T-helper 2 cell treated with Interferon-gamma antibody and Interleukin-4, amounts not matched to agents 5 μg/mL and 100 μg/mL, for 36 hours (primary cell): ENCODE data around the gene TNRC6A.

ENCODE experiments used
- DNase-seq: peaks from one replicate; pipeline ENCODE4 v3.0.0; 2021; ENCODE audit warnings: low spot score
- H3K27ac Mint-ChIP-seq: one replicate; pipeline ENCODE4 v1.8.0; 2021; ENCODE audit warnings: mild to moderate bottlenecking, mixed read lengths
- H3K27me3 Mint-ChIP-seq: one replicate; pipeline ENCODE4 v1.8.0; 2021; ENCODE audit warnings: low read depth, mixed read lengths
- H3K36me3 Mint-ChIP-seq: one replicate; pipeline ENCODE4 v1.8.0; 2021; ENCODE audit warnings: low read depth, mixed read lengths
- H3K4me1 Mint-ChIP-seq: one replicate; pipeline ENCODE4 v1.8.0; 2021; ENCODE audit warnings: low read depth, mixed read lengths
- H3K4me3 Mint-ChIP-seq: one replicate; pipeline ENCODE4 v1.8.0; 2022; ENCODE audit warnings: mild to moderate bottlenecking, moderate library complexity, mixed read lengths
- H3K9me3 Mint-ChIP-seq: one replicate; pipeline ENCODE4 v1.8.0; 2021; ENCODE audit warnings: mixed read lengths

TNRC6A gene

DNA sequence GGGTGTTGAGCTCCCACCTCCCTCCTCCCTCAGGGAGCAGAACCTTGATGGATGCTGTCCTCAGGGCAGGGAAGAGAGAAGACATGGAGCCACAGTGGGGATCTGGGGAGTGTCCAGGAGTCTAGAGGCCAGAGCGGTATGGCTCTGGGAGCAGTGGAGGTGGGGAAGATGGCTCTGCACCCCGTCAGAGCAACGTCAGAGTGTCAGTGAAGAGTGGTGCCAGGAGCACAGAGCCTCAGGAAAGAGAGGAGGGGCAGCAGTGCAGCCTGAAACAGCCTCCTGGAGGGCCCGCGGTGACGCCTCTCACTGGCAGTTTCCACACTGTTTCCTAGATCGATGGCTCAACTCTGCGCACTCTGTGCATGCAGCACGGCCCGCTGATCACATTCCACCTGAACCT is 93.1 kb downstream of the TNRC6A start:
- Mint-ChIP-seq H3K27ac (peak overlapping the region; percentile 2), H3K4me1 (no peaks in the 10 kb centered on the region), H3K9me3 (no peaks in the 10 kb centered on the region), H3K36me3 (peaks cover 56% of the 10 kb centered on the region), H3K27me3 (no peaks in the 10 kb centered on the region), H3K4me3 (no peak overlapping the region)
- no peak for DNase-seq

DNA sequence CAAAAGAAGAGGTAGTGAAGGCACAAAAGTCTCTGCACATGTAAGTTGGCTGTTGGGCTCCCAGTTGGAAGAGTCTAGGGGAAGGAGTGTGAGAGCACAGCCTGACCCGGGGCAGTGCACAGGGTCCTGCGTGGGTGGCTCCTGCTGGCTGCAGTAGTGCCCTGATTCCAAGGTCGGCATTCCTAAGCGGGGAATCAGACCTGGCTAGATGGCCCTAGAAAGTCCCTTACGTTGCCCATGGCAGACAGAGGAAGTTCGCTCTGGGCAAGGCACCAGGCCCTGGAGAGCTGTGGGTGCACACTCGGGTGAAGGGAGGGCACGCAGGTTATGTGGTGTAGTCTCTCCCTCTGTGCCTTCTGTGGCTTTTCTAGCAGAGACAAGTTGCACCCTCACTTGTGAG is 93.5 kb downstream of the TNRC6A start:
- no peak for DNase-seq
- Mint-ChIP-seq H3K4me3 (no peak overlapping the region), H3K4me1 (no peaks in the 10 kb centered on the region), H3K27me3 (no peaks in the 10 kb centered on the region), H3K36me3 (peaks cover 53% of the 10 kb centered on the region), H3K9me3 (no peaks in the 10 kb centered on the region), H3K27ac (no peak overlapping the region)

DNA sequence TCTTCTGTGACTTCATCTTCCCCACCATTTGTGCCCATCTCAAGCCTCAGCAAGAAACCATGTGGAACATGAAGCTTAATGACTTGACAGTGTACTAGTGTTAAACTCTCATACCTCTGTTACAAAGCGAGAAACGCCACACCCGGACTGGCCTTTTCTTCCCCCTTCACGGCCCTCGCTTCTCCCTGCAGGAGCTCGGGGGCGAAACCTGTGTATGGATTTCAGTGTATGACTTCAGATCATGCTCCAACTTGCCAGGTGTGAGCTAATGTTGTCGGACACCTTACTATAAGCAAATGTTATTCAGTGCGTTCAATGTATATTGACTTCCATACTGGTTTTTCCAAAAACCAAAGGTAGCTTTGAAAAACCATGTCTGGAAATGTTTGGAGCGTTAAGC is 96.2 kb downstream of the TNRC6A start:
- no peaks in the 10 kb centered on the region for H3K9me3 Mint-ChIP-seq
- no peaks in the 10 kb centered on the region for H3K4me1 Mint-ChIP-seq
- no peak for DNase-seq
- H3K36me3 Mint-ChIP-seq, result peaks cover 38% of the 10 kb centered on the region
- no peak overlapping the region for H3K27ac Mint-ChIP-seq
- no peaks in the 10 kb centered on the region for H3K27me3 Mint-ChIP-seq
- no peak overlapping the region for H3K4me3 Mint-ChIP-seq

DNA sequence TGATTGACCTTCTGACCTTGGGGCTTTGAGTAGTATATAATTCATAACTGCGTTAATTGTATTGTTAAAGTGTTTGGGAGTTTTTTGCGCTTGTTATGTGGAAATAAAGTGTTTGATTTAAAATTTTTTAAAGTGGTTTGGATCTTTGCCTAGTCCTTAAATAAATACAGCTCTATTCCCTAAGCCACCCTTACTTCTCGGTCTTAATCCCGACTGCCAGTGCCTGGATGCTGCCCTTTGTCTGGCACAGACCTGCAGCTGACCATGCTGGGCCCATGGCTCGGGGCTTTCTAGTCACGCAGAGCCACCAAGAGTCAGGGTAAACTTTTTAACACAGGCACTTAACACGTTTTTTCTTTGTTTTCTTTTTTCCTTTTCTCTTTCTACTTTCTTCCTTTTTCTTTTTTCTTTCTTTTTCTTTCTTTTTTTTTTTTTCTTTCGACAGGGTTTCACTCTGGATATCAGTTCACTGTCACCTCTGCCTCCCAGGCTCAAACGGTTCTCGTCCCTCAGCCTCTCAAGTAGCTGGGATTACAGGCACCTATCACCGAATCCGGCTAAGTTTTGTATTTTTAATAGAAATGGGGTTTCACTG is 96.7 kb downstream of the TNRC6A start:
- peaks cover 33% of the 10 kb centered on the region for H3K36me3 Mint-ChIP-seq
- H3K9me3 Mint-ChIP-seq, result no peaks in the 10 kb centered on the region
- DNase-seq, result no peak
- H3K4me1 Mint-ChIP-seq, result no peaks in the 10 kb centered on the region
- H3K27ac Mint-ChIP-seq, result no peak overlapping the region
- no peaks in the 10 kb centered on the region for H3K27me3 Mint-ChIP-seq
- no peak overlapping the region for H3K4me3 Mint-ChIP-seq

DNA sequence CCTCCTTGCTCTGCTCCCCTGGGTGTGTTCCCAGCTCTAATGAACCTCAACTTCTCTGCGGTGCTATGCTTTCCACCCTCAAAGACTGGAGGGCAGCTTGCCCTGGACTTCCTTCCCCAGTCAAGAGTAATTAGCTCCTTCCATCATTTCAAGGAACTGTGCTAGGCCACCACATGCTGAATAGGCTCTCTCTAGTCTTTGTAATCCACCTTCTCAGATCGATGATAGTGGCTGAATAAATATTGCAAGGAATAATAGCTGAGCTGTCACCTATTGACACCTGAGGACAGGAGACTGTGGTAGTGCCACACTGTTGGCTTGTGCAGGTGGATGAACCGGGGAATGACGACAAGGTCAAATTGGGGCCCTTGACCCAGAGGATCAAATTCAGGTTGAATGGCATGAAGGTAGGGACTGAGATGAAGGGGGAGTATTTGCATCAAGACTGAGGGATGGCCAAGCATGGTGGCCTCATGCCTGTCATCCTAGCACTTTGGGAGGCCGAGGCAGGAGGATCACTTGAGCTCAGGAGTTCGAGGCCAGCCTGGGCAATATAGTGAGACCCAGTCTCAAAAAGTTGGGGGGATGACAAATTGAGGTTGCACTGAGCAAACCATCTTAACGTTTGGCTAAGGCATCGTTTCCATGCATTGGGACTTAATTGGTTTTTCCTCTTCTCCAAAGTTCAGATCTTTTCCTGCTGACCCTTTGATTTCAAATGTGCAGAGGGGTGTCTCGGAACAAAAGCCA is 97.5 kb downstream of the TNRC6A start:
- Mint-ChIP-seq H3K36me3 (peaks cover 28% of the 10 kb centered on the region), H3K27ac (no peak overlapping the region), H3K9me3 (no peaks in the 10 kb centered on the region), H3K4me3 (no peak overlapping the region), H3K27me3 (no peaks in the 10 kb centered on the region), H3K4me1 (no peaks in the 10 kb centered on the region)
- no peak for DNase-seq

DNA sequence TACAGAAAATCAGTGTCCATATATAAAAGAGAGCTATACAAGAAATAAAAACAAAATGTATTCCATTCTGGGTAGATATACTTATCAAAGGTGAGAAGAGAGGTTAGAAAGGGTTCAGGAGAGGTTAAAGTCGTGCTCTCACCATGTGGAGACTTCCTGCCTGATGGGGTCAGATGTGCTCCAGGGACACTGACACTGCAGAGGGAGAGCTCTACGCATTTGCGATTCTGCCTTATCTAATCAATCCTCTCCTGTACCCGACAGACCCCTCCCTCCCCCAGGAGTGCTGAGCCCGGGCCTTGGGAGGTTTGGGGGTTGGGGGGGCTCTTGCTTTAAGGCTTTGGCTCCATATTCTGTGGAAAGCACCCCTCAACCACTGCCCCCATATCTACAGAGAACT is 99.7 kb downstream of the TNRC6A start:
- no peak for DNase-seq
- no peaks in the 10 kb centered on the region for H3K9me3 Mint-ChIP-seq
- peaks cover 13% of the 10 kb centered on the region for H3K36me3 Mint-ChIP-seq
- no peaks in the 10 kb centered on the region for H3K4me1 Mint-ChIP-seq
- H3K4me3 Mint-ChIP-seq, result no peak overlapping the region
- H3K27ac Mint-ChIP-seq, result no peak overlapping the region
- no peaks in the 10 kb centered on the region for H3K27me3 Mint-ChIP-seq

DNA sequence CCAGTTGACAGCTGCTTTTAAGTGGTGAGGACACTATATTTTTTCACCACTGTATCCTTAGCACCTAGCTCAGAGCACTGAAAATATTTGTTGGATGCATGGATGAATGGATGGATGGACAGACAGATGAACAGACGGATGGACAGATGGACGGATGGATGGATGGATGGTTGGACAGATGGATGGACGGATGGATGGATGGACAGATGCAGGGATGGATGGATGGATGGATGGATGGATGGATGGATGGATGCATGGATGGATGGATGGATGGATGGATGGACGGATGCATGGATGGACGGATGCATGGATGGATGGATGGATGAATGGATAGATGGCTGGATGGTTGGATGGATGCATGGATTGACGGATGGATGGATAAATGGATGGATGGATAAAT is 103.9 kb downstream of the TNRC6A start:
- DNase-seq, result no peak
- H3K36me3 Mint-ChIP-seq, result no peaks in the 10 kb centered on the region
- no peaks in the 10 kb centered on the region for H3K4me1 Mint-ChIP-seq
- H3K27me3 Mint-ChIP-seq, result no peaks in the 10 kb centered on the region
- no peaks in the 10 kb centered on the region for H3K9me3 Mint-ChIP-seq
- no peak overlapping the region for H3K27ac Mint-ChIP-seq
- no peak overlapping the region for H3K4me3 Mint-ChIP-seq

DNA sequence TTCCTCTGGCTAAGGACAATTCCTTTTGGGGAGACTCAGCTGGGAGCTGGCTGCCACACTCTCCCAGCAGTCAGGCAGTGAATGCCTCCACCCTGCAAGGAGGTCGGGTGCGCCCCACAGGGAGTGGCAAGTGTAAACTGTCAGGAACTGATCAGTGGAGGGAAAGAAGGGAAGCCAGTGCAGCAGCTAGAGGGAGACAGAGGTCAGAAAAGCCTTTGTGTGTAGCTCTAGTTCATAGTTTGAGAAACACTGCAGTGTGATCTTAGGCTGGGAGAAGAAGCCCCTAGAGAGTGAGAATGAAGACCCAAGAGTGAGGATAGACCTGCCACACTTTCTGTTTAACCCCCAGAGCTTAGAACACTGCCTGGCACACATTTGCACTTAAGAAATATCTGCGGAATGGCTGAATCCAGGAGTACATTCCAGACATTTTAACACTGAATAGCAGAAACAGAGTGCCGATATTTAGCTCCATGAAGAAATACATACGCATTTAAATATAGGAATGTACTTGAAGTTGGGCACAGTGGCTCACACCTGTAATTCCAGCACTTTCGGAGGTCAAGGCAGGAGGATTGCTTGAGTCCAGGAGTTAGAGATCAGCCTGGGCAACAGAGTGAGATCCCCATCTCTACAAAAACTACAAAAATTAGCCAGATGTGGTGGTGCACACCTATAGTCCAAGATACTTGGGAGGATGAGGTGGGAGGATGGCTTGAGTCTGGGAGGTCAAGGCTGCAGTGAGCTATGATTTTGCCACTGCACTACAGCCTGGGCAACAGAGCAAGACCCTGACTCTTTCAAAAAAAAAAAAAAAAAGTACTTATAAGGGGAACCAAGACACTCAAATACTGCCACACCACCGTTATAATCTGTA is 105.2 kb downstream of the TNRC6A start:
- Mint-ChIP-seq H3K27ac (no peak overlapping the region), H3K9me3 (no peaks in the 10 kb centered on the region), H3K4me3 (no peak overlapping the region), H3K27me3 (peaks cover 4% of the 10 kb centered on the region), H3K36me3 (no peaks in the 10 kb centered on the region), H3K4me1 (peaks cover 2% of the 10 kb centered on the region)
- no peak for DNase-seq

DNA sequence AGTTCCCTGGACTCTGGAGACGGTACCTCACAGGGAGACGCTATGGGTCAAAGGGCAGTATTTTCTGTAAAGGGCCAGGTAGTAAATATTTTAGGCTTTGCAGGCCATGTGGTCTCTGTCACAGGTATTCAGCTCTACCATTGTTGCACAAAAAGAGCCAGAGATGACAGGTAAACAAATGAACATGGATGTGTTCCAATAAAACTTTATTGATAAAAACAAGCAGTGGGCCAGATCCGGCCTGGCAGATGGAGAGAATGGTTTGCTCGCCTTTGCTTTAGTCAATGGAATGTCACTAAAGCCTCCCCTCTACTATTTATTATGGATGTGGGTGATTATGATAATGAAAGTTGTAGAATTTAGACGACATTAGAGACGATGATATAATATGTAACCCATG is 107.4 kb downstream of the TNRC6A start:
- no peak for DNase-seq
- Mint-ChIP-seq H3K9me3 (no peaks in the 10 kb centered on the region), H3K27ac (no peak overlapping the region), H3K4me1 (peaks cover 2% of the 10 kb centered on the region), H3K4me3 (no peak overlapping the region), H3K27me3 (peaks cover 4% of the 10 kb centered on the region), H3K36me3 (no peaks in the 10 kb centered on the region)

DNA sequence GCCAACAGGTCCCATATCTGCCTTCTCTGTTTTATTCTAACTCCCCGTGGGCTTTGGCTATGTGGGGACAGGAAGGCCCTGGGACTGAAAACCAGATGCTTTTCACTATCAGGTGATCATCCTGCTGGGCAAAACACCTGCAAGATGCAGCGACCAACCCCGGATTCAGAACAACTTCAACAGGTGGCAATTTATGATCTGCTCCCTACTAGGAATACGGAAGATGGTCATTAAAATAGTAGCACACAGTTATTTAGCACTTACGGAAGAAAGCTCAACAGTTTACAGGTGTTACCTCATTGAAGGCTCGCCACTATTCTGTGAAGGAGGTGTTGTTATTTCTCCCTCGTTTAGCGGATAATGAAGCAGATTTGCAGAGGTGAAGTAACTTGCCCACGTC is 108.5 kb downstream of the TNRC6A start:
- Mint-ChIP-seq H3K27ac (no peak overlapping the region), H3K4me3 (no peak overlapping the region), H3K4me1 (peaks cover 2% of the 10 kb centered on the region), H3K9me3 (no peaks in the 10 kb centered on the region), H3K27me3 (peaks cover 4% of the 10 kb centered on the region), H3K36me3 (no peaks in the 10 kb centered on the region)
- DNase-seq, result no peak

DNA sequence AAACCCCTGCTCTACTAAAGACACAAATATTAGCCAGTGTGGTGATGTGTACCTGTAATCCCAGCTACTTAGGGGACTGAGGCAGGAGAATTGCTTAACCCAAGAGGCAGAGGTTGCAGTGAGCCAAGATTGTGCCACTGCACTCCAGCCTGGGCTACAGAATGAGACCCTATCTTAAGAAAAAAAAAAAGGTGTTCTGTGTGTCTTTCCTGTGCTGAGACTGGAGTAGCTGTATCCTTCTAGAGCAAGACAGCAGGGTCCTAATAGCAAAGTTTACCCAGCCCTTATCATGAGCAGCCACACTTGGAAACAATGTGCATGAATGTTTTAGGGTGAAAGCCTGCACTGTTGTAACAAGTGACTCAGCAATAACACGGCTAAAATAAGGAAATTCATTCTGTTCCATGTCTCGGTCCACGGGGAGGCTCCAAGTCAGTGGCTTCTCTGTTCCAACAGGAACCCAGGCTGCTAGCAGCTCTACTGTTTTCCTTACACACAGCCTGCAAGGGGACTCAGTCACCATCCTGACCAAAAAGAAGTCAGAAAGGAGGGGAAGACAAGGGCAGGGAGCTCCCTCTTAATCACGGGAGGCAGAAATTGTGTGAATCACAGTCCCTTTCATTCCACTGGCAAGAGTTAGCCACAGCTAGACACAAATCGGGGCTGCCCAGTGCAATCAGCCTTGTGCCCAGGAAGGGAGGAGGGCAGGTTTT is 109.3 kb downstream of the TNRC6A start:
- H3K27ac Mint-ChIP-seq, result no peak overlapping the region
- no peaks in the 10 kb centered on the region for H3K36me3 Mint-ChIP-seq
- peaks cover 2% of the 10 kb centered on the region for H3K4me1 Mint-ChIP-seq
- no peaks in the 10 kb centered on the region for H3K9me3 Mint-ChIP-seq
- peaks cover 4% of the 10 kb centered on the region for H3K27me3 Mint-ChIP-seq
- no peak overlapping the region for H3K4me3 Mint-ChIP-seq
- DNase-seq, result no peak

DNA sequence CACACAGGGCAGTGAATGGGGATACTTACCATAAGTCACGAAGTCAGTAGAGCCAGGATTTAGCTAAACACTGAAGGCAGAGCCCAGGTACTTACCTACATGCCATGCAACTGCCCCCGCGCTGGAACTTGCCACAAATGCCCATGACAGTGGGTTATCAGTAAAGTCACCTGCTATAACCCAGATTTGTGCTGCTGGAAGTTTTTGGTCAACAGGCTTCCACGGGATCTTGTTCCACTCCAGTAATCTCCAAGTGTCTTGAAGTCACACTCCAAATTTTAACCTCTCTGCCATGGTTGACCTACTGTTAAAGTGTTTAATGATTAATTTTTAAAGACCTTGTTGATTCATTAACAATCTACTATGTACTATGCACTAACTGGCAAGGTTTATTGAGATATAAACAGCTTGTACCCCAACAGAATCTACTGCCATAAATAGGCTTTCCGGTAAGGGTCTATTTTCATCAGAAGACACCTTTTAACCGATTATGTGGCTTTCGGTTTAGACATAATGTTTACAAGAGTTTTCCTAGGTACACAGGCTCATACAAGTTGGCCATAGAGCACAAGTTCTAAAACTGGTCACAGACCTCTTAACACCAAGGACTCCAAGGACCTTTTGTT is 110.0 kb downstream of the TNRC6A start:
- no peaks in the 10 kb centered on the region for H3K9me3 Mint-ChIP-seq
- no peak overlapping the region for H3K27ac Mint-ChIP-seq
- H3K36me3 Mint-ChIP-seq, result no peaks in the 10 kb centered on the region
- DNase-seq, result no peak
- no peak overlapping the region for H3K4me3 Mint-ChIP-seq
- H3K4me1 Mint-ChIP-seq, result peaks cover 3% of the 10 kb centered on the region
- peaks cover 4% of the 10 kb centered on the region for H3K27me3 Mint-ChIP-seq

DNA sequence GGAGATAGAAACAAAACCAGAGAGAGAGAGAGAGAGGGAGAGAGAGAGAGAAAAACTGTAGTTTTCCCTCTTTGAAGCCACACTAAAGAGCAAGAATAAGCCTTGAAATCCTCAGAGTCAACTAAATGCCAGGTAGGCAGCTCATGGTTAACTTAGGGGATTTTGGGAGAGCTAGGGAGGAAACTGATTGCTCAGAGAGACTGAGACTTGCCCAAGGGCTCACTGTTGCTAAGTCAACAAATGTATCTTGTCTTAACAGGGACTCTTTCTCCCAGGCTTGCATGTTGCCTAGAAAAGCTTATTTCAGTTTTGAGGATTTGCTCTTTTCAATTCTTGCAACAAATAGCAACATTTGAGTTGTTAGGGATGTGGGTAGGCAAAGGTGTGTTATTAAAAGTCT is 111.8 kb downstream of the TNRC6A start:
- Mint-ChIP-seq H3K4me3 (no peak overlapping the region), H3K27ac (no peak overlapping the region), H3K27me3 (peaks cover 4% of the 10 kb centered on the region), H3K36me3 (no peaks in the 10 kb centered on the region), H3K9me3 (no peaks in the 10 kb centered on the region), H3K4me1 (peaks cover 4% of the 10 kb centered on the region)
- no peak for DNase-seq
